Fibroblast of the conjunctiva (primary cell): ENCODE measurements around the gene SETMAR.

ENCODE experiments used
- DNase-seq: peaks from one replicate; pipeline ENCODE4 v3.0.0-alpha.2; 2010; ENCODE audit warnings: low read depth

The SETMAR gene

DNA sequence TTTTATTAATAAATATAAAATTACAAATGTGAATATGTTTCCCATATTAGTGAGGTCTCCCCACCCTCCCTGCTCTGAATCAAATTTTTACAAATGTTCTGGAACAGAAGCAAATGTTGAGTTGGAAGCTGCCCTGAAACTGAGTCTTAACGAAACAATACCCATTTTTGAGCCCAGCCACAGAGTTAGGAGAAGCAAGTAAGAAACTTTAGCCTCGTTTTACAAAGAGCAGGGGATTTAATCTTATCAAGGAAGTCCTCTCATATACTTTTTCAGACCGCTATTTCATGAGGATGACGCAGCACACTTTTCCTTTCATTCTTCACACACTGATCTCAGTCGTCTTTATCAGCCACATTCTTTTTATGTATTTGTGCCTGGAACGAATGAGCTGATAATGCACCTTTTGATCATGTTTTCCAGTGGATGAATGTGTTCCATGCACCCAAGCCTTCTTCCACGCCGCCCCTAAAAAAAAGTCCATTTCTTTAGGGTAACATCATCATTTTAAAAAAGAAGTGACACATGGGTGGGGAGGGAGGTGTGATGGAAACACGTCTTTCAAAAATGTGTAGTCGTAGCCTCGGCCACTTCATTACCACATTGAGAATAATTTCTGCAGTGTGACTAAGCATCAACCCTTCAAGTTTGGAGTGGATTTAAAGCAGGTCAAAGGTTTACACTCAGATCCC lies 48.1 kb downstream of the SETMAR start:
- no peak for DNase-seq

DNA sequence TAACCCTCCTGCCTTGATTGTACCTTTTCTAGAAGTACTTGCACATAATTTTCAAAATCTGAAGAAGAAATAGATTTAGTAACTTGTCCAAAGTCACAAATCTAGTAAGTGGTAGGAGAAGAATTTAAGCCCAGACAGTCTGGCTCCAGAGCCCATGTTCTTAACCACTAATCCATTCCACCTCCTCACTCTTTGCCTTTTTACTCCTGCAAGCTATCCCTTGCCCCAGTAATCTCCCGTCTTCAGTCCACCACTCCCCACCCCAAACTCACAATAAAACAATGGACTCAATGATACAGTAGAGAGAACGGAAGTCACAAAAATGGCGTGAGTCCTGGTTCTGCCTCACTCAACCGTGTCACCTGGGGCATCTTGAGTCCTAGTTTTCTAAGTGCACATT lies 48.7 kb downstream of the SETMAR start:
- DNase-seq = no peak

DNA sequence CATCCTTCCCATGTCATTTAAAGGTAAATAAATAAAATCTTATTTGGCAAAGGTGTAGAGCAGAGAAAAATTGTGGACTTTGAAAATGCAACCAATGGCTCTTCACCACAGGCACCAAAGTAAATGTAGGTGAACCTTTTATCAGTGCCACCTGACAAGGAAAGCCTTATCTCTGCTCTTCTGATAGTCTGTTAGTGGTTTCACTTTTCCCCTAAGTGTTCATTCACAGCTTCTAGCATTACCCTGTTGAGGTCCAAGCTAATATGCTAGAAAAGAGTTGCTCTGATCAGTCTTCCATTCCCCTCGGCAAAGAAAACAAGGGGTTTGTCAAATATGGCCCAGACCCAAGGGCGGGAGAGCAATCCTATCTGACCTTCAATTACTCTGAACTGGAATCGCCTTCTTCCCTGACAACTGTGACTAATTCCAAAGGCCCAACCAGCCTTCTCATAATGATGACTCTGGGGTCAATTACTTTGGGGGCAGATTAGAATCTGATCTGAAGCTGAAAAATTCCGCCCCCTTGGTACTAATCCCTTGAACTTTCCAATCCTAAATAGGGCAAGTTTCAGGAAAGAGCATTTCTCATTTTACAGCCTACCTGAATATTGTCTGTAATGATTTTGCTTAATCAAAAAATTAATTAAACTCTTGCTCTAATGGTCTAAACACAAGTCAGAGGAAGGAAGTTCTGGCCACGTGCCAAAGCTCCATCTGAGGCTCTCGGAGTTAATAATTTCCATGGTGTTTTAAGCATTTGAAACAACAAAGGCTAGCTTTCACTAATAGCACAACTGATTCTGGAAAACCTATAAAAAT lies 52.4 kb downstream of the SETMAR start:
- DNase-seq = no peak

DNA sequence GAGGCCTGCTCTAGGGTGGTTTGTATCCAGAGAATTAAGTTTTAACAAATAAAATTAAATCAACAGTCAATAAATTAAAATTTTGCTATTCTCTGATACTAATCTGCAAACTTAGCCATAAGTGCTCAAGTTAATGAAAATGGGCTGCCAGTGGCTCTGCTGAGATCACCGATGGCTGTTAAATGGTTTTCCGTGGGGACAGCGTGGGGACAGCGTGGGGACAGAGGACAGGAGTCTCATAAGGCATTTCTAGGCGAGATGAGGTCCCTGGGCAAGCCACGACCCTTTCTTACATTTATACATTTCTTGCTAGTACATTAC lies 53.0 kb downstream of the SETMAR start:
- DNase-seq = no peak

DNA sequence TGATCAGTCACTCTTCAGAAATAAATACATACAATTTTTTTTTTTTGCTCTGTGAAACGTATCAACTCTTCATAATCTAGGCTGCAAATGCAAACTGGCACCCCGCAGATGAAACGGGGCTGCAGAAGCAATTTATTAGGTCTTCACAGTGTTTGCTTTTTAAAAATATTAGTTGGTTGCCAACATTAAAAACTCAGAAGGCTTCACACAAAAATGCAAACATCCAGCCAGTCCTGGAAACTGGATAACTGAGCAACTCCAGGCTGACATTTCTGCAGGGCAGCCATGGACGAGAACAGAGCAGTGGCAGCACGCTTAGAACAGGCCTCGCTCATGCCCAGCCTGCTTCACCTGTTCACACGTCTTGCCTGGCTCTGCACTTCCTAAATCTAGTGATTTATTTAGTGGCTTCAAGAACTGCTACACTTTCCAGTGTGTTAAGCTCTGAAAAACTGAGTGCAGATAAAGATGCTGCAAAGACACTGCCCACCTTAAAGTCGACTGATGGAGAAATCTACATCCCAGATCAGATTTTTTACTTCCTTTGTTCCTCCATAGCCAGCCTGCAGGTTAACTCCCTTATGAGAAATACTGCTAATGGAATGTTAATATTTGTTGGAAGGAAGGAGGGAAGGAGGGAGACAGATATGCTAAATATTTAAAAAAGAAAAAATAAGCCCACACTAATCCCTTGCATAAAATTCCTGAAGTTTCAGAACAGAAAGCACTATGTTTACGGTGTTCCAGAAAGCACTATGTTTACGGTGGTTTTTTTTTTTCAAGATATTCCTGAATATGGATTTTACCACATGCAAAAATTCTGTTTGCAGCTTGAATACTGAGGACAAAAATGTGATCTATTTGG lies 53.6 kb downstream of the SETMAR start:
- no peak for DNase-seq

DNA sequence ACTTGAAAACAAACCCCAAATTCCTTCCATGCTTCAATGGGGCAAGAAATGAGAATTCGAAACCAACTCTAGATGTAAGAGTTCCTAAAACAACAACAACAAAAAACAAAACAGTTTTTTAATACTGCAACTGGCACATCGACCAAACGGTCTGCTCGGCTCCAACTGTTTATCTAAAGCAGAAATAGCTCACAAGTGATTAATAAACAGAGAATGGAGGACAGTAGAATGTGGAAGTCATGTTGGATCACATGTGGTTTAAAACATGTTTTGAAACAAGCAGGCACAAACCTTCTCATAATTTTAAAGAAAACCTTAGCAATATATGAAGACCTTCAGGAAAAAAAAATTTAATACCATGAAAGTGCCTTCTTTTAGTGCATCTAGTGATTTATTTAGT lies 55.1 kb downstream of the SETMAR start:
- no peak for DNase-seq

DNA sequence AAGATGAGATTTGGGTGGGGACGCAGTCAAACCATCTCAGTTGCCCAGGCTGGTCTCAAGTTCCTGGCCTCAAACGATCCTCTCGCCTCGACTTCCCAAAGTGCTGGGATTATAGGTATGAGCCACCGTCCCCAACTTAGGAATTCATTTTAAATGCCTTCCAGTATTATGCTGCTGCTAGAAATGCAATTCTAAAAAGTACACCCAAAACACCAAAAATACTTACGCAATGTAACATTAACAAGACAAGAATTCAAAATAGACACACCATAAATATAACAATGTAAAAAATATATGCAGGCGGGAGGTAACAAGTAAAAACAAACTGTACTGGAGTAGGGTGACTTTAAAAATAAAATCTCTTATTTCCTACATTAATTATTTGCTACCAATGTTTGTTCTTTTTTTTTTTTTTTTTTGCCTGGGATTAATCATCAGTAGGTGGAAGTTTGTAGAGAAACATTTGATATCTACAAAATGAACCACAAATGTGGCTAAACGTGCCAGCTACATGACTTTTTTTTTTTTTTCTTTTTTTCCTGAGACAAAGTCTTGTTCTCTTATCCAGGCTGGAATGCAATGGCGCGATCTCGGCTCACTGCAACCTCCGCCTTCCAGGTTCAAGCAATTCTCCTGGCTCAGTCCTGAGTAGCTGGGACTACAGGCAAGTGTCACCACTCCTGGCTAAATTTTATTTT lies 56.8 kb downstream of the SETMAR start:
- no peak for DNase-seq

DNA sequence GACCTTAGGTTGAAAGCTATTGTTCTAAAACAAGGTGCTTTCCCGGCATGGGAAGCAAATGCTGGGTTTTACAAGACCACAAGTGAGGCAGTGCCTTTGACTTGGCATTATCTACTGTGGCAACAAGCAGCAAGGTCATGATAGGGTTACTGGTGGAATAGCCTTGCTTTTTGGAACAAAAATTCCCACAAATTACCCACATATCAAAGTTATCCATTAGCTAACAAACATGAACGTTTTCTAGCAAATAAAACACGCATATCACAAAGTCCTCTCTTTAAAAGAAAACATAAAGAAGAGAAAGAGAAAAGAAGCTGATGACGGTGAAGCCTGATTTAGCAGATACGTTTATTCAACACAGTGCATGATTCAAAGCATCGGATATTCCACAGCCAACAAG lies 57.6 kb downstream of the SETMAR start:
- no peak for DNase-seq

DNA sequence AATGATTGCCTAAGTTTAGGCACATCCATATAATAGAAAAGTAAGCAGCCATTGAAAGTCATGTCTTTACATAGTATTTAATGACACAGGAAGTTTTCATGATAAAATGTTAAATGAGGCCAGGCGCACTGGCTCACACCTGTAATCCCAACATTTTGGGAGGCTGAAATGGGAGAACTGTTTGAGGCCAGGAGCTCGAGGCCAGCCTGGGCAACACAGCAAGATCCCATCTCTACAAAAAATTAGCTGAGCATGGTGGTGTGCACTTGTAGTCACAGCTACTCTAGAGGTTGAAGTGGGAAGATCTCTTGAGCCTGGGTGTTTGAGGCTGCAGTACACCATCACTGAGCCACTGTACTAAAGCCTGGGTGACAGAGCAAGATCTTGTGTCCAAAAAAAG lies 59.4 kb downstream of the SETMAR start:
- no peak for DNase-seq
